Activated T-helper 1 cell treated with Interleukin-2 at 50 U/mL for 16 hours (primary cell): ENCODE data around the gene GOLT1B.

ENCODE experiments used
- DNase-seq: peaks from one replicate; pipeline ENCODE4 v3.0.0-alpha.2; 2020; ENCODE audit warnings: low read depth

Gene GOLT1B

GRCh38 chr12:21566223-21566906, 64.8 kb downstream of the GOLT1B start:
- no peak for DNase-seq

- DNase-seq = no peak
Observed at GRCh38 chr12:21566907-21567394, 65.4 kb downstream of the GOLT1B start.
